ENCODE results near the gene GPC6. TPM values are rescaled to one million over a fixed set of nuclear protein-coding genes. Genes with fewer than 3 reads are reported as not detected.

Gene GPC6
- total RNA-seq, 2 donors from 2014 or later: 35.9 to 61.9 TPM

- intact Hi-C loops (cut with DNase I): no loop called here
- DNase-seq (ENCODE audit: low spot score): no peak
Measured at GRCh38 chr13:94317063-94317491, 1090.5 kb downstream of the GPC6 start.

- no peak for DNase-seq (ENCODE audit: low spot score)
- intact Hi-C loops (cut with DNase I): no loop called here
Measured at GRCh38 chr13:94318418-94318817, 1091.8 kb downstream of the GPC6 start.

- intact Hi-C loops (cut with DNase I): no loop called here
- no peak for DNase-seq (ENCODE audit: low spot score)
Measured at GRCh38 chr13:94319501-94319900, 1092.9 kb downstream of the GPC6 start.

- DNase-seq (ENCODE audit: low spot score): no peak
- intact Hi-C loops (cut with DNase I): loop anchor here in 1 of 2 donors (5.0 kb wide), 1 partner anchor 841 kb away; no protein-coding TSS in a partner anchor
Measured at GRCh38 chr13:94322925-94323763, 1096.5 kb downstream of the GPC6 start.

- intact Hi-C loops (cut with DNase I): loop anchor here in 1 of 2 donors (5.0 kb wide), 1 partner anchor 842 kb away; no protein-coding TSS in a partner anchor
- DNase-seq (ENCODE audit: low spot score): no peak
Measured at GRCh38 chr13:94323764-94324758, 1097.5 kb downstream of the GPC6 start.

GRCh38 chr13:94324767-94325540 is 1098.3 kb downstream of the GPC6 start:
- intact Hi-C loops (cut with DNase I): loop anchor here in 1 of 2 donors (5.0 kb wide), 1 partner anchor 843 kb away; no protein-coding TSS in a partner anchor
- no peak for DNase-seq (ENCODE audit: low spot score)

- intact Hi-C loops (cut with DNase I): no loop called here
- DNase-seq (ENCODE audit: low spot score): no peak
Measured at GRCh38 chr13:94325650-94326049, 1099.0 kb downstream of the GPC6 start.

- intact Hi-C loops (cut with DNase I): no loop called here
Measured at GRCh38 chr13:94327318-94327717, 1100.7 kb downstream of the GPC6 start.

GRCh38 chr13:94328381-94329041 is 1101.9 kb downstream of the GPC6 start:
- intact Hi-C loops (cut with DNase I): no loop called here
- no peak for DNase-seq (ENCODE audit: low spot score)

More at GRCh38 chr13:94327318-94327717, 1100.7 kb downstream of the GPC6 start:
- no peak for DNase-seq (ENCODE audit: low spot score)

- intact Hi-C loops (cut with DNase I): no loop called here
Measured at GRCh38 chr13:94329277-94329676, 1102.7 kb downstream of the GPC6 start.

GRCh38 chr13:94329754-94330551 is 1103.3 kb downstream of the GPC6 start:
- intact Hi-C loops (cut with DNase I): no loop called here
- DNase-seq (ENCODE audit: low spot score): no peak

More at GRCh38 chr13:94329277-94329676, 1102.7 kb downstream of the GPC6 start:
- DNase-seq (ENCODE audit: low spot score): no peak

GRCh38 chr13:94330552-94331071 is 1104.0 kb downstream of the GPC6 start:
- DNase-seq (ENCODE audit: low spot score): no peak
- intact Hi-C loops (cut with DNase I): no loop called here

- no peak for DNase-seq (ENCODE audit: low spot score)
- intact Hi-C loops (cut with DNase I): no loop called here
Measured at GRCh38 chr13:94331281-94331680, 1104.7 kb downstream of the GPC6 start.

GRCh38 chr13:94332359-94333096 is 1105.9 kb downstream of the GPC6 start:
- intact Hi-C loops (cut with DNase I): no loop called here
- no peak for DNase-seq (ENCODE audit: low spot score)

GRCh38 chr13:94333131-94333820 is 1106.7 kb downstream of the GPC6 start:
- no peak for DNase-seq (ENCODE audit: low spot score)

More at GRCh38 chr13:94333131-94333820, 1106.7 kb downstream of the GPC6 start:
- intact Hi-C loops (cut with DNase I): no loop called here
